CD4-positive, alpha-beta T cell treated with Interleukin-2 at 100 ng/mL for 4 hours (primary cell): ENCODE data around the gene TMEM132A.
"Not testable (repeated sequence)": the region's sequence is repeated elsewhere in the genome, so short reads cannot be mapped to it uniquely, and the experiment has no call there.

Experiments
- DNase-seq: peaks from one replicate; pipeline ENCODE4 v3.0.0-alpha.2; 2020; ENCODE audit warnings: low spot score

Gene TMEM132A

GRCh38 chr11:60906132-60906972 lies 17.9 kb upstream of the TMEM132A start, which contains the start of gene PRPF19:
PRPF19 (minus strand) TSS chr11:60906585; CDS start chr11:60906382, 203 bp downstream.
- DNase-seq: peak; percentile 100

DNA sequence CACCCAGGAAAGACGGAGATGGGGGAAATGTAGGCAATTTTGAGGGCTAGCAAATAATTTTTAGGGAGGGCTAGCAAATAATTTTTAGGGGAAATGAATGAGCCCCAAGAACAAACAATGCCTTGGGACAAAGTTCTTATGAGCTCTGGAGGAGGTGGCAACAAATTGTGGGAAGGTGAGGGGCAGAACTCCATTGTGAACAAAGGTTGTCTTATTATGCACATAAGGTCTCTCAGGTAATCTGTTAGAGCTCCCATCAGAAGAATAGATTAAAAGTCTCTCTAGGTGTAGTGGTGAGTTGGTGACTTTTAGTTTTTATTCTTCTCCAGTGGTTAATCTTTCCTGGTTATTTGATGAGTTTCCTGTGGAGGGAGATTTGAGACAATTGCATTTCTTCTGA lies 15.5 kb upstream of the TMEM132A start:
- no peak for DNase-seq

GRCh38 chr11:60909680-60910280 lies 14.5 kb upstream of the TMEM132A start:
- DNase-seq: not testable (repeated sequence)

GRCh38 chr11:60910281-60910687 lies 14.0 kb upstream of the TMEM132A start:
- no peak for DNase-seq

DNA sequence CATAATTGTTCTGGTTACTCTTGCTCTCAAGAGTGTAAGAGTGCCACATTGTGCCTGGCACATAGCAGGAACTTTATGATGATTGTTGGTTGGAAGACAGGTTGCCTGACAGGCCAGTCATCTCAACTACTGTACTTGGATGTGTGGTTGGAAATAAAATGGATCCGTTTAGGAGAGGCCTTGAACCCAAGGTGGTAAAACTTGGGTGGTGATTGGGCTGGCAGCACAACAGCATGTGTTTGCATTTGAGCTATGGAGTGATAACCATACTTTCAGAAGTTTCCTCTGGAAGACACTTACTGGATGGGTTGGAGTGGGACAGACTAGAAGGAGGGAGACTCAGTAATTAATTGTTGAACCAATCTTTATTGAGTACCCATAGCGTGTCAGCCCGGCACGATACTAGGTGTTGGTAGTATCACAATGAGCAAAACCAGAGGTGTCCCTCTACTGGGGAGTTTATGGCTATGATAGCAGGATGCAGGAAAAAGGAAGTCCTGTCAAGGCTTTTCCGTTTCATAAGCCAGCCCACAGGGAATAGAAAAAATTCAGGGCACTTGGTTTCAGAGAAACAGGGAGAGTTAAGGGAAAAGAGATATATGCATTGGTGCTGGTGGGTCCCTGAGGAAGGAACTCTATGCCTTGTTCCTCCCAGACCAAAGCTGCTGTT lies 13.4 kb upstream of the TMEM132A start:
- DNase-seq: no peak

DNA sequence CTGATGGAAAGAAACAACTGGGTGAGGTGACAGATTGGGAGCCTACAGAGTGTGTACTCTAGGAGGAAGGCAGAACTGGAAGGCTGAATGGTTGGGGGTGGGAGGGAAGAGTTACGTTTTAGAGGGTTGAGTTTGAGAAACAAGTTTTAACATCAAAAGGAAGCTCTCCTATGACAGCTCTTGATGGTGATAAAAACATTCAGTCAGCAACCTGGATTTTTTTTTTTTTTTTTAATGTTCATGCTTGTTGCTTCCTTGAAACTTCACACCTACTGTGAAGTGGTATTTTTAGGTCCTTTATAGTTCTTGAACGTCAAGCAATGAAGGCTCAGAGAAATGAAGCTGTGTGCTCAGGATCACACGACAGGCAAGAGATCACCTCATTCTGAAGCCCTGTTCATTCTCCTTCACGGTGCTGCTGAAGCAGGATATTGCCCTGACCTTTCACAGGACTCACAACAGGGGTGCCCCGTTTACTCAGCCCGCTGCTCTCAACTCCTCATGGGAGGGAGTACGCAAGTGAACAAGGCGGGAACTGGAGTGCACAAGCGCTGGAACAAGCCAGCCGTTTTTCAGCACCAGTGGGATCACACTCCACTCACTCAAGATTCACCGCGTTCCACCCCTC lies 11.9 kb upstream of the TMEM132A start:
- DNase-seq: peak; percentile 24

DNA sequence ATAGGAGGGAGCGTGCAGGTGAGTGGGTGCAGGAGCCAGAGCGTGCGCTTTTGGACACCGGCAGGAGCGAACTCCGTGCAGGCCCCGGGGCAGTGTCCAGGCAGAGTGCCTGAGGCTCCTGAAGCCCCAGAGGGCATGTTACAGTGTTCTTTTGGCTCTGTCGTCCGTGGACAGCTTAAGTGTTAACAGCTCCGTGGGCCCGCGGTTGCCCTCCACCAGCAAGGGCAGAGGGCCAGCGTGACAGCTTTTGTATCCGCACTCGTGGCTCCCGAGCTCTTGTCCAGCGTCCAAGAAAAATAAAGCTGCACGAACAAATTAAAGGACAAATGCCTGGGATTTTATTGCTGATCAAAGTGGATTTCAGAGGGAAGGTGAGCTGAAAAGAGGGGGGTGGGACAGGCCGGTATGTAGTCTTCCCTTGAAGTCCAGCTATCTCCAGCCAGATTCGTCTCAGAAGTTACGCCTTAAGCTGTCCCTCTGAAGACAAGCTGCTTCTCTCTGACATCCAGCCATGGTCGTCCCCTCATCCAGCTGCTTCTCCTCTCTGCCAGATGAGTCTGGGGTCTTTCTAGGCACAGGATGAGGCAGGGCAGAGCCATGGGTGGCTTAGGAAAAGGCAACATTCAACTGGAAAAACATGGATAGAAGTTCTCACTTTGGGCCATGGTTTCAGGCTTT lies 11.3 kb upstream of the TMEM132A start:
- DNase-seq: no peak

- DNase-seq: peak; percentile 89
Observed at GRCh38 chr11:60913793-60914632, 10.2 kb upstream of the TMEM132A start, which contains the start of gene TMEM109. TMEM109 (plus strand) TSS chr11:60914158; CDS start chr11:60919694, 5,536 bp downstream.

DNA sequence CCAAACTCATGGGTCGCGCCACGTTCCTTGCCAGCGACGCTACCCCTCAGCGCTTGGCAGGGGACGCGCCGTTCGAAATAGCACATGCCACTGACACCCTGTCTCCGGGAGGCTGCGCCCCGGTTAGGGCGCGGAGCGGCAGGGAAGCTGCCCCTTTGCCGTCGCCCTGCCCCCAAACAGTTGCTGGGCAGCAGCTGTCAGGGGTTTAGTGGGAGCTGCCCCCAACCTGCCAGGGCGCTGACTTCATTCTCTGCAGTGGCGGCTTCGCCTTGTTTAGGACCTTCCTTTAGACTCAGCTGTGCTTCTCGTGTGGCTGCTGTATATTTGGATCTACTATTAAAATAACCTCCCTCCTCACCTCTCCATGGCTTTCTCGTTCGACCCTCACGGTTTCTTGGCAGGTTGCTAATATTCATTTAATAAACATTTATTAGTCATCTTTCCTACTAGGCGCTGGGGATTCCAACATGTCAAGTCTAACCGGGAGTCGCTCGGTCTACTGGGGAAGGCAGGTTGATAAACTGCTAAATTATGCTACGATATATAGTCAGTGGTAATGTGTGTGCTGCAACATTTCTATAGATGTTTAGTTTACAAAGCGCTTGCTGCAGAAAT lies 9.5 kb upstream of the TMEM132A start:
- DNase-seq: no peak

DNA sequence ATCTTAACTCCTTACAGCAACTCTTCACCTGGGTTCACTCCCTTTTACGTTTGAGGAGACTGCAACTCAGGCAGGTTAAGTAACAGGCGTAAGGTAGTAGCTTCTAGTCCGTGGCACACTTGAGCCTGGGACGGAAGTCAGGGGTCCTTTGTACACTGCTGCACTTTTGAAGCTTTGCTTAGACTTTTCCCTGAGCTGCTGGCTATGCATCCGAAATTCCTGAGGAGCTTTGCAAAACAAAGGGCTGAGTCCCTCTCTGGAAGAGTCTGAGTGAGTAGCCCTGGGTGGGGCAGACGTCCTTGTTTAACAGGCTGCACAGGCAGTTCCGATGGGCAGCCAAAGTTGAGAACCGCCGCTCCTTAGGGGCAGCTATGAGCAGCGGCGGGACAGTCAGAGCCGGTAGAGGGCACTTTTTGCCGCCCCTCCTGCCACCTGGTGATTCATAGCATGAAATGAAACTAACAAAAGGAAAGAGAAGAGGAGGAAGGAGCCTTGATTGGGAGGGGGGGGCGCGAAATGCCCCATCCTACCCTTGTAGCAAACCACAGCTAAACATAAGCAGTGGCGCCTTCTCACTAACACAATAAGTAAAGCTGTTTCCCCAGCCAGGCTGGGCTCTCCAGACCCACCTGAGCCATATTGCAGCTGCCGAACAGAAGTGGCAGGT lies 8.9 kb upstream of the TMEM132A start:
- peak; percentile 80 for DNase-seq

DNA sequence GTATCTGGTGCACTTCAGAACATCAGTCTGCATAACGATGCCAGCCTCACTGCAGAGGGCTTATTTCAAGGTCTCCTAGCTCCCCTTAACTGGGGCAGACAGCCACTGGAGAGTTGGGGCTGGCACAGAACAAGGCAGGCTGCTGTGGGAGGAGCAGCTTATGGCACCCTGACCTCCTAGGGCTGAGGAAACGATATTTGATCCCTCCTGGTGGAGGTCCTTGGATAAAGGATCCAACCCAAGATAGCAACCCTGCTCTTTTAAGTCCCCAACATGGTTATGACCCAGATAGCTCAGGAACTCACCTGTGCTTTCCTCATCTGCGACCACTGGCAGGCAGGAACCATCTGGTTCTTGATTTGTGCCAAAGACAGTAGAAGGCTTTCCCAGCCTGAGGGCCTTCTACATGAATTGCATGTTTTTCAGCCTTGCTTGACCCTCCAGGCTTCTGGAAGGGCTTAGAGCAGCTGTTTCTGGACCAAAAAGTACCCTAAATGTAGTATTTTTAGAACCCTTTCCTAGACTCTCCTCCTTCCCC lies 7.5 kb upstream of the TMEM132A start:
- DNase-seq: no peak

DNA sequence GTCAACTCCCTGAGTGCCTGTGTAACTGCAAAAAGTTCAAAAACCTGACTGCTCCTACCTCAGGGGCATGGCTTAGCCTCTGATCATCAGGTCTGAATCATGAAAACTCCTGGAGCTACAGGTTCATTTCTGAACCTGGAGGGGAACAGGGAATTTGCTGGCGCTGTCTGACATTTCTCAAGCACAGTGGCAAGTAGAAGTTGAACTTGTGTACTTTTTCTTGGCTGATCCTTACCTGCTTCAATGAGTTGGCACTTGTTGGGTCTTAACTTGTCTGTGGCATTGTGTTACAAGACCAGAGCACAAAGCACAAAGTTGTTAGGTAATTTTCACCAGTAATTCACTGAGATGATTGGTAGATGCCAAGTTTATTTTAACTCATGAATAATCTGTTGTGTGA lies 7.0 kb upstream of the TMEM132A start:
- no peak for DNase-seq

DNA sequence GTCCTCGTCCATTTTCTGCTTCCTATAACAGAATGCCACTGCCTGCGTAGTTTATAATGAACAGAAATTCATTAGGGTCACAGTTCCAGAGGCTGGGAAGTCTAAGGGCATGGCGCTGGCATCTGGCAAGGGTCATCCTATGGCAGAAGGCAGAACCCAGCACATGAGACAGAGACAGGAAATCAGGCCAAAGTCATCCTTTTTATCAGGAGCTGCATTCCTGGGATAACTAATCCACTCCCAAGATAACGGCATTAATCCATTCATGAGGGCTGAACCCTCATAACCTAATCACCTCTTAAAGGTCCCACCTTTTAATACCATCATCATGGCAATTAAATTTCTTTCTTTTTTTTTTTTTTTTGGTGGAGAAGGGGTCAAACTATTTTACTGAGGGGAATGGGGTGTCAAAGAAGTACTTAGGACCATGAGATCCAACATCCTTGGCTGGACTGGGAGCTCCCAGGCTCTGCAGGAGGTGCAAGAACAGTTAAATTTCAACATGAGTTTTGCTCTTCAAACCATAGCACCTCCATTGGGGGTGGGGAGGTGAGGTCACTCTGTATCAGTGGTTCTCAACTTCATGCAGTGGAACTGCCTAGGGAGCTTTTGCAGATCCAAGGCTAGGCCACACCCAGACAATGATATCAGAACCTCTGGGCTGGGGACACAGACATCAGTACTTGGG lies 5.9 kb upstream of the TMEM132A start:
- DNase-seq: no peak

GRCh38 chr11:60918939-60919265 lies 5.4 kb upstream of the TMEM132A start:
- DNase-seq: no peak

DNA sequence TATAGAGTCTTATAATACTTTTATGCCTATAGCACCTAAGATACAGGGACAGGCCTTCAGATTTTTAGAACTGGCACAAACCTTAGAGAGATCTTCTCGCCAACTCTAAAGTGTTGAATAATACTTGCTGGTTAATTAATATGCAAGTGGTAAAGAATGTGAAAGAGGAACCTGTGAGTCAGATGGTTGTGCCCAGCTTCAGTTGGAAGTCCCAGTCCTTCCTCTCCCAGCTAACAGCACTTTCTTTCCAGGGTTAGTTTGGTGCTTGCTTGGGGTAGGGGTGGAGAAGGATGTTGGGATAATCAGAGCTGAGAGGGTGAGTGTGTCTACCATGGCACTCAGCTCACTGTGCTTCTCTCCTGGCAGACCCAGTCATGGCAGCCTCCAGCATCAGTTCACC lies 4.9 kb upstream of the TMEM132A start:
- DNase-seq: no peak

DNA sequence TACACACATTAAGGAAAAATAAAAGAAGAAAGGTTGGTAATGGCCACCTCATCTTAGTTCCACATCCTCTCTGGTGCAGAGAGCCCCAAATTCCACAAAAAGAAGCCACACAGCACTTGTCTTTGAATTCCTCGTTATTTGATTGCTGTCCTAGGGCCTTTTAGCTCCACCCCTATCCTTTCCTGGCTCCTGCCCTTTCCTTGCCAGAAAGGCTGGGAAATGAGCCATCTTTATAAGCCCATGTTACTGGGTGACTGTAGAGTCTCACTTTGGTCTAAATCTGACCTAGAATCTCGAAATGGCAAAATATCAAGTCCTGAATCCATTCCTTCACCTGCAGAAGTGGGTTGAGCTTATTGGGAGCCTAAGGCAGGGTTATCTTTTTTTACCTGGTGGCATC lies 4.3 kb upstream of the TMEM132A start:
- no peak for DNase-seq

- no peak for DNase-seq
Observed at GRCh38 chr11:60921259-60921658, 3.0 kb upstream of the TMEM132A start.

- DNase-seq: no peak
Observed at GRCh38 chr11:60921777-60922335, 2.4 kb upstream of the TMEM132A start.

DNA sequence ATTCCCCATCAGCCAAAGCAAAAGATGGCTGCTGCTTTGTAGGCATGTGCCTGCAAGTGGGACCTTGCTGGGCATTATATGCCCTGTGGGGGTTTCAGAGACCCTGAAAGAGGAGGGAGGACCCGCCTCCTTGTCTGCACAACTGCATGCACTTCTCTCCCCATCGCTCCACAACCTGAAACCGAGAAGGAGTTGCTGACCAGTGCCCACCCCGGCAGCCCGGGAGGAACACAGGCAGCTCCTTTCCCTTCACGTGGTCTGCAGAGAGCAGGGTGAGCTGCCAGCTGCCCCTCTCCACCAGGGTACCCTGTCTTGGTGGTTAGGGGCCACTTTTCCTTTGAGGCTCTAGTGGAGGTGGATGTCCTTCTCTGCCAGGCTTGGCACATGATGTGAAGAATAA lies 1.4 kb upstream of the TMEM132A start:
- no peak for DNase-seq
